ENCODE results near the gene NUP50.

Gene NUP50

DNA sequence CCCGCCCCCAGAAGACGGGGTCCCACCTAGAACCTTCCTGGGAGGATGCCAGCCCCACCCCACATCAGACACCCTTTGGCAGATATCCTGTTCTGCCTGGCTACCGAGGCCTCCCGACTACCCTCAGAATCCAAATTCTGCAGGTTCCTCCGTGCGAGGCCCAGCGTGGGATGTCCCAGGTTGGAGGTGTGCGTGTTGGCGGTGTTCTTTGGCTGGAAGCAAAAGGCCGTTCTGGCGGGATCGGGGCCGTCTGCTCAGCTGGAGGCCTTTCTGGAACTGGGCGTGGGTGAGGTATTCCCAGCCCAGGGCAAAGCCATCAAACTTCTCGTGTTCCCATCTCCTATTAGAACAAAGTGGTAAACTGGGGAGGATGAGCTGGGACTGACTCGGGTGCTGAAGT, 32.6 kb downstream of the NUP50 start:
- no peak for DNase-seq (ENCODE audit: low read depth in 2 of 2)

DNA sequence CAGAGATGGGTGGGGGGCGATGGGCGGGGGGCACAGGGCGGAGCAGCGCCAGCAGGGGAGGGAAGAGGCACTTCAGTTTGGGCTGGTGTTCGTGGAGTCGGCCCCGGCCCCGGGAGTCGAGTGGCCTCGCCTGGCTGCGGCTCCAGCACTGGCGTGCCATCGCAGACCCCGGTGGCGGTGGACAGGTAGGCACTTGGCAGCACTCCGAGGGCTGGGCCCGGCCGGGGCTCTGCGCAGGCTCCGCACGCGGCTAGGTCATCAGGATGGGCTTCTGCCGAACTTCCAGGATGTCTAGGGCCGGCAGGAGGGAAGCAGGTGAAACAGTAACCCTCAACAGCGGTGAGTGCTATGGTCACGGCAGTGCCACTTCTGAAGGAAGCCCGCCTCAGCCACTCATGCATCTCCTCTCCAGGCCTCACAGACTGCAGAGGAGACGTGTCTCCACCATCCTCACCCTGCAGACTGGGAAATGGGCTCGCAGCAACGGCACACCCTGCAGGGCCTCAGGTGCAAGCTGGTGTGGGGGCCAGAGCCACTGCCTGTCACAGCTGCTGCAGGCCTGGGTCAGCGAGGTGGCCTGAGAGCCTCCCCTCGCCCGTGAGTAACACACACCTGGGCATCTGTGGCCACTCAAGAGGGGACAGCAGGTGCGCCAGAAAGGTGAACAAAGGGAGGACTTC, 33.3 kb downstream of the NUP50 start:
- DNase-seq (ENCODE audit: low read depth in 2 of 2) = no peak

DNA sequence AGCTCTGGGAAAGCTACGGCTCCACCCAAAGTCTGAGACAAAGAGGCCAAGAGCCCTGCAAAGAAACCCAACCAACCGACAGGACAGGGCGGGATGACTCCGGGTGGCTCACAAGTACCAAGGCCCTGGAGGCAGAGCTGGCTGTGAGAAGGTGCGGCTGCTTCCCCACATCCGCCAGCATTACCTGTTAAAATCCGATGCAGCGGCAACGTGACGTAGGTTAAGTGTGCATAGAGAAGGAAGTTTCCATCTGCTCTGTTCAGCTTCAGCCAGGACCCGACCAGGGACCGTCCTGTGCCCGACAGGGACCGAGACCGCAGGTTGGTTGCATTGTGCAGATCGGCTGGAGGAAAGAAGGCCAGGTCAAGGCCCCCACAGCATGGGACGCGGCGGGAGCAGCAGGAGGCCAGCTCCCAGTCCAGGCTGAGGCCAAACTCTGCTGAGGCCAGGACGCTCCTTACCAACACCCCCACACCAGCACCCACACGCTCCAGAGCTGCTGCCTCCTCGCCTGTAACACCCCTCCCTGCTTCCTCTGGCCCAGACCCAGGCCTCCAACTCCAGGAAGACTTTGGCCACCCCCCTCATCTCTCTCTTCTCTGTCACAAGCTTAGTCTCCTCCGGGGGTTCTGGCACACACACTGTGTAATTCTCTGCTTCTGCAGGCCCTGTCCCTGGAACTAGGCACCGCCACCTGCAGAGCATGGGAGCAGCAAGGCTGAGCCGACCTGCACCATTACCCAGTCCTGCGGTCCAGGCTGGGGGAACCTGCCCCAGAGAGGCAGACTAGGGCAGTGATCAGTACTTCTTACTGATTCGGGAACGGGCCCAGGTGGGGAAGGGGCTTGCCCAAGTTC, 34.1 kb downstream of the NUP50 start:
- no peak for DNase-seq (ENCODE audit: low read depth in 2 of 2)

- DNase-seq (ENCODE audit: low read depth in 2 of 2) = no peak
These were observed 34.7 kb downstream of the NUP50 start for GRCh38 chr22:45198463-45198795.

DNA sequence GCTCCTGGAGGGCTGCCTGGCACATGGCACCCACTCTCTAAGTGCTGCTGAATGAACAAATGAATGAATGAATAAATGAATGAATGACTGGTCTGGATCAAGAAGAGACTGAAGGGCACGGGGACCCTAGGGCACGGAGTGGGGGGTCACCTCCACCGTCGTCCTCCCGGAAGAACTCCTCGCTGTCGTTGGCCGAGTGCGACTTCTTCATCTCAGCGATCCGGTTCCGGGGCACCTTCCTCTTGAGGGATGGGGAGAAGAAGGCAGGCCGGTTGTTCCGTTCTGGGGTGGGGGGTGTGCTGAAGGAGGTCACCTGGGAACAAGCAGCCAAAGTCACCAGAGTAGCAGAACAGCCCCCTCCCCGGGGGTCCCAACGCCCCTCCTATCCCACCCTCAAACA, 36.0 kb downstream of the NUP50 start:
- DNase-seq (ENCODE audit: low read depth in 2 of 2) = no peak

DNA sequence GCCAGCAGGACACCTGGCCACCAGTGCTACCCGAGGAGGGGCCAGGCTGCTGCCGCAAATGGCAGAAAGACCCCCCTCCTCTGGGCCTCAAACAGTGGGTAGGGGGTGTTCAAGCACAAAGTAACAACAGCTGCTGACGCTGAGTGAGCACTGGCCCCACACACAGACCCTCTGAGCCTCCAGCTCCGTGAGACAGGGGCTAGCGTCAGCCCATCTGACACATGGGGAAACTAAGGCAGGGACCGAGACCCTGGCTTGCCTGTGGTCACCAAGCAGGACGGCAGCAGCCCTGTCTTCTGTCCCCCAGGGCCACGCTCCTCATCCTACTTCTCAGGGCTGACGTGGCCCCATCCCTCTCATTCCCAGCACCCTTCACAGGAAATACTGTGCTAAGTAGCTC, 36.5 kb downstream of the NUP50 start:
- DNase-seq (ENCODE audit: low read depth in 2 of 2) = no peak

- no peak for DNase-seq (ENCODE audit: low read depth in 2 of 2)
These were observed 37.3 kb downstream of the NUP50 start for GRCh38 chr22:45200860-45201511.

DNA sequence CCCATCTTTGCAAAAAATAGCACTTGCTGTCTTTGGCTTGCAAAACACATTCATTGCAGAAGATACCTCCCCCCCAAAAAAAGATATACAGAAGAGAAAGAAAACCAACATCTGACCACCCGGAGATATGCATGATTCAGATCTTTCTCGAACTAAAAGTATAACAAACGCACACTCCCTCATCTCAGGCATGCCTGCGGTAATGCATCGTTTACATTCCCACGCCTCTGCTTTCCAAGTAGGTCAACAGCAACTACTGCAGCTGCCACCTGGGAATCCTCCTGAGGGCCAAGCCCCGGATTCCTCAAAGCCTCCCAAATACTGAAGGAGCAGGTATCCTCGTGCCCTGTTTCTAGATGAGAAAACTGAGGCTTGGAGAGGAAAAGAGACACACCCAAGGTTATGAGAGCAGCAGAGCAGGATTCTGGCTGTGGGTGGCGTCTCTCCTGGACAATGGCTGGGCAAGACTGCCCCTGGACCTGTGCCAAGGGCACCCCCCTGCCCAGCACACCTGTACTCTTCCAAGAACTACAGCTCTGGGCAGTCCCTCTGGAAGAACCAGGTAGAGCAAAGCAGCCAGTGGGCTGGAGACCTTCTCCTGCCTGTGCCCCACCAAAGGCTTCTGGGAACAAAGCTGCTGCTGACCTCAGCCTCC, 38.1 kb downstream of the NUP50 start:
- DNase-seq (ENCODE audit: low read depth in 2 of 2) = no peak

DNA sequence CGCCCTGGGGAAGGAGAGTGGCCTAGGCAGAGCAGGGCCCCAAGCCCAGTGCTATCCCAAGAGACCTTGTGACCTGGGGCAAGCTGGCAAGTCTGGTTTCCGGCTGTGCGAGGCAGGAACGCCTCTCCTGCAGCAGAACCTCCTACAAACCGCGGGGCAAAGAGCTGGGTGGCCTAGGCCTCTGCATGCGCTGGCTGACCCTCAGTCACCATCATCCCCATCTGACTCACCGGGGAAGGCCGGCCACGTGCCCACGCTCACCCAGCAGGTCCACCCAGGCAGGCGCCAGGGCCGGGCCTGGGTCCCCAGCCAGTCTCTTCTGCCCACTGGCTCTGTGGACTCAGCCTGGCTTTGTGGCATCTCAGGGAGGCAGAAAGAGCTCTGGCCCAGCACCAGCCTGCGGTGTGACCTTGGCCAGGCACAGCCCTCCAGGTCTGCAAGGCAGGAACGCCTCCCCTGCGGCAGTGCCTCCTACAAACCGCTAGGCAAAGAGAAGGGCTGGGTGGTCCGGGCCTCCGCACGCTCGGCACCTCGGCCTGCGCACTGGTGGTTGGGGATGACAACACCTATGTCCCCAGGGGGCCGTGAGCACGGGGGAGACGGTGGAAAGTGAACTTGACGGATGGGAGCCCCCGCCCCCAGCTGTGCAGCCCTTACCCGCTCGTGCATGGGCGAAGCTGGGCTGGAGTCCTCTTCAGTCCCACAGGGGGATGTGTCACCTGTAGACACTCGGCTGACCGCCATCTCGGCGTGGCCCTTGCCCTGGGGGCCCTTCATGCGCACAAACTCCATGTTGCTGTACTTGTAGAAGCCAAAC, 38.8 kb downstream of the NUP50 start:
- no peak for DNase-seq (ENCODE audit: low read depth in 2 of 2)

DNA sequence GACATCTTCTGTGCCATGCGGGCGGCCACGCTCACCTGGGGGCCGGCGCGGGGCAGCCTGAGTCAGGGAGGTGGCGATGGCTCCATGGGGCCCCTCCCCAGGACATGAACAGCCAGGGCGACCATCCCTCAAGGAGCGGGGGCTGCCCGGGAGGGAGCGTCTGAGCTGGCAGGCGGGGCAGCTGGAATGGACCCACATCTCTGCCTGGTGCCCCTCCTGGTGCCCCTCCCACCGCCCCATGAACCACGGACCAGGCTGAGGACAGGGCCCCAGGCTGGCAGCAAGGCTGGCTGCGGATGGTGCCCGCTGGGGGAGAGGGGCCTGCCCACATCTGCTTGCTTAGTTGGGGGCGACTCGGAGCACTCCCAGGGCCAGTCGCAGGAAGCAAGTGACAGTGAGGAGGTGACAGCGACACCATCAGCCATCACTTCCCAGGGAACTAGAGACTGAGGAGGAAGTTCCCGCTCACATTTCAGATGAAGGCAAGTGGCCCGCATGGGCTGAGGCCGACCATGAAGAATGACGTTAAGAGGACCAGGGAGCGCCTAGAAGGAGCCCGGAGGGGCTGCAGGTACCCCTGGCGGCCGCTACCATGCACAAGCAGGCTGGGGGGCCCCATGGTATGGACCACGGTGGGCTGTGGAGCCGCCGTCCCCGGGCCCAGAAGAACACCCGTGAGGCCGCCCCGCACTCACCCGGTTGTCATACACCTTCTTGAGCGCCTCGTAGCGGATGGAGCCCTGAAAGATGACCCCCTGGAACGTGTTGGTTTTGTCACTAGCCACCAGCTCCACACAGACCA, 39.6 kb downstream of the NUP50 start:
- DNase-seq (ENCODE audit: low read depth in 2 of 2) = no peak

DNA sequence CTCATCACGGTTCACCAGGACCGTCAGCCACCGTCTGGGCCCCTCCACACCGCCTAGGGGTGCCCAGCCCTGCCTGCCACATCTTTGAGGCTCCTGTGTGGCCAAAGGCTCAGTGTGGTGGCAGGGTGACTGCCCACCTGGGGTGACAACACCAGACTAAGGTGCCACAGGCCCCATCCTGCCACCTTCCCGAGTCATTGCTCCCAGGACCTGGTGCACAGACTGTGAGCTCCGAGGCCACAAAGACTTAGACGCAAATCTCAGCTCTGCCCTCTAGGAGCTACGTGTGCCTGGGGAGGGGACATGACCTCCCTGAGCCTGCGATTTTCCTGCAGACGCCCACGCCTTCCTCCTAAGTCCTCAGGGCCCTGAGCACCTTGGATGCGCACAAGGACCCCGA, 40.5 kb downstream of the NUP50 start:
- no peak for DNase-seq (ENCODE audit: low read depth in 2 of 2)

DNA sequence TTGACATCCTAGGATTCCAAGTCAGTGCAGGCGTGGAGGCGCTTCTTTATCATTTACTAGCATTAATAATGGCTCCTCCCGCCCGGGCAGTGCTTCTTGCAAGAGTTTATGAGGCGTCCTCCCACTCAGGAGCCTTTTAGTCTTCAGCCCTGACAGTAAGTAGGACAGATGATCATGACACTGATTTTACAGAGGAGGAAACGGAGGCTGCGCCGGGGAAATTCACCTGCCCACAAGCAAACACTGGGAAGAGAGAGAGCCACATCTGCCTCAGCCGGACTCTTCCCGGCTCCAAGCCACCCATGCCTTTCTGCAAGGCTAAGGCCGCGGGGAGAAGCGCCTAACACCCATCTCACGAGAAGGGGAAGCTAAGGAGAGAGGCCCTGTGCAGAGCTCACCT, 41.1 kb downstream of the NUP50 start:
- DNase-seq (ENCODE audit: low read depth in 2 of 2) = no peak

DNA sequence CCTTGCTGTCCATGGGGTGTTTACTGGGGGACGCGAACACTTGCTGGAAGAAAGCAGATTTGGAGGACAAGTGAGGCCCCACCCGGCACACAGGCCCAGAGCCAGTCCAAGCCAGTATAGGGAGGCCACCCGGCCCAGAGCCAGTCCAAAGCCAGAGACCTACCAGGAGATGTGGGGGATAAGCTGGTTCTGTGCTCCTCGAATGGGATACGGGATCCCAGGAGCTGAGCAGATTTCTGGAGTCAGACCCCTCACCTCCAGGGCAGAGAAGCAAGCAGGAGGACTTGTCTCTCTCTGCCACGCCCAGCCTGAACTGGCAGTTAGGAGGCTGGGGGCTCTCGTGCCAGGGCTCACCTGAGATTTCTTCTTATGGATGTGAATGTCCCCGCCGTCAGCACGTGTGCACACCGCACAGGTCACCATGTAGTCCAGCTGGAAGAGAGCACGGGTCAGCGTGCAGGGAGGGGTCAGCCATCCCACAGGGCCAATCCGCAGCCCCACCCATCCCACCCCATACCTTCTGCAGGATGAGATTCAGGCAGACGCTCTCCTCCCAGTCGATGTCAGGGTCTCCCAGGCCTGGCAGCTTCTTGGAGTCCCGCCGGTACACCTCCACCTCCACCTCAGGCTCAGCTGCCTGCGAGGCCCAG, 41.7 kb downstream of the NUP50 start:
- no peak for DNase-seq (ENCODE audit: low read depth in 2 of 2)

DNA sequence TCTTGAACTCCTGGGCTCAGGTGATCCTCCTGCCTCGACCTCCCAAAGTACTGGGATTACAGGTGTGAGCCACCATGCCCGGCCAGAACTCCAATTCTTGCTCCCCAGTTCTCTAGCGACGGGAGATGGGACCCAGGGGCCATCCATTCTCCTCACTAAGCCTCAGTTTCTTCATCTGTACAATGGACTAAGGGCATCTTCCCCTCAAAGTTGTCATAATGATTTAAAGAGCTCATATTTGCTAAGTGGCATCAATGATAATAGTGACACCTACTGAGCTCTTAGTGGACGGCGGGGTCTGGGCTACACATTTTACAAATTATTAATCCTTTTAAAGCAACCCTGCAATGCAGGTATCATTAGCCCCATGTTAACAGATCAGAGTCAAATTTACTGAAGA, 42.5 kb downstream of the NUP50 start:
- no peak for DNase-seq (ENCODE audit: low read depth in 2 of 2)

DNA sequence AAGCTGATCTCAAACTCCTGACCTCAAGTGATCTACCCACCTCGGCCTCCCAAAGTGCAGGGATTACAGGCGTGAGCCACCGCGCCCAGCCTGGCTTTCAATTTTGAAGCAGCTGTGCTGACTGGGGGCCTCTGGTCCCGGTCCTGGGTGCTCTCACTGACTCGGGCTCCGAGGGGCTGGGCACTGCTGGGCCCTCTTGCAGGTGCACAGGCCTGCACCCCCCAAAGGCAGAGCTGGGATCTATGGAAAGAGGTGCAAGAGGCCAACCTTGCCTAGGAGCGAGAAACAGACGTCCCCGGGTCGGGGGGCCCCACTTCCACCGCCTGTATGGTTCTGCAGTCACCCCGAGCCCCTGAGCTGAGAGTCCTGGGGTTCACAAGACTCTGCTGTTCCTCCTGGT, 43.8 kb downstream of the NUP50 start:
- DNase-seq (ENCODE audit: low read depth in 2 of 2) = no peak

- DNase-seq (ENCODE audit: low read depth in 2 of 2) = no peak
These were observed 44.4 kb downstream of the NUP50 start for GRCh38 chr22:45207981-45208664.

- DNase-seq (ENCODE audit: low read depth in 2 of 2) = no peak
These were observed 44.9 kb downstream of the NUP50 start for GRCh38 chr22:45208696-45208992.

DNA sequence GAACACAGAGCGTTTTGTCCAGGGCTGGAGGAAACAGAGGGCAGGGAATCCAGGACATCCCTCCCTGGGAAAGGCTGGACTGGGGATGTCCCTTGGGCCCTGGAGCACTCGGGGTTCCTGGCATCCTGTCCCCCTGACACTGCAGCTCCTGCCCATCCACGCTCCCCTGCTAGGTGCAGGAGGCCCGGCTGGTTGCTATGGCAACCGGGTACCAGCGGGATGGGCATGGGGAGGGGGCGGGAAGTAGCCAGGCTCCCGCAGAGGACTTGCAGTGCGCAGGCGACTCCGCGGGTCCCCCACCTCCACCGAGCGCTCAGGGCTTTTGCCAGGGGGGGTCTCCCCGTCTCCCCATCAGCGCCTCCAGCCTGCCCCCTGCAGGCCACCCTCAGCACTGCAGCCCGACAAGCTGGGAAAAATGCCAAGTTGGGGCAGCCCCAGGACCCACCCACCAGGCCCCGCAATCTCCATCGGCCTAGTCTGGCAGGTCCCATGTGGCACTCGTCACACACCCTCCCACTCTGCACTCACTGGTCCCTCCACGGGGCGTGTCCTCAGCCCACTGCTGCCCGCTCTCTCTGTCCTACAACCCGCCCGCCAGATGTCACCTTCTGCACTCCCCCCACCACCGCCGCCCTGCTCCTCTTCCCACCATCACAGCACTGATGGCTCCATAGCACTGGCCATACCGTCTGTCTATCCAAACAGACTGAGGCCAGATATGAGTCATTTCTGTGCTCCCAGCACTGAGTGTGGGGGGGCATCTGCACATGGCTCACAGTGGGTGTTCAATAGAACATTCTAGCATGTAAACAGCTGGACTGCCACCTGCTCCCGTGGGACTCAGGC, 45.5 kb downstream of the NUP50 start:
- no peak for DNase-seq (ENCODE audit: low read depth in 2 of 2)

- DNase-seq (ENCODE audit: low read depth in 2 of 2) = no peak
These were observed 46.4 kb downstream of the NUP50 start for GRCh38 chr22:45210174-45210573.

All from stimulated activated CD8-positive, alpha-beta memory T cell treated with anti-CD3 and anti-CD28 coated beads, Interleukin-7, amount 100 ng/mL, for 1 hour (primary cell).